HS-5 (cell line): ENCODE data around the gene CDC42BPG.

Source experiments
- DNase-seq: peaks from one replicate; pipeline ENCODE4 v3.0.0-alpha.2; 2012; ENCODE audit warnings: low read depth

Gene CDC42BPG

DNA sequence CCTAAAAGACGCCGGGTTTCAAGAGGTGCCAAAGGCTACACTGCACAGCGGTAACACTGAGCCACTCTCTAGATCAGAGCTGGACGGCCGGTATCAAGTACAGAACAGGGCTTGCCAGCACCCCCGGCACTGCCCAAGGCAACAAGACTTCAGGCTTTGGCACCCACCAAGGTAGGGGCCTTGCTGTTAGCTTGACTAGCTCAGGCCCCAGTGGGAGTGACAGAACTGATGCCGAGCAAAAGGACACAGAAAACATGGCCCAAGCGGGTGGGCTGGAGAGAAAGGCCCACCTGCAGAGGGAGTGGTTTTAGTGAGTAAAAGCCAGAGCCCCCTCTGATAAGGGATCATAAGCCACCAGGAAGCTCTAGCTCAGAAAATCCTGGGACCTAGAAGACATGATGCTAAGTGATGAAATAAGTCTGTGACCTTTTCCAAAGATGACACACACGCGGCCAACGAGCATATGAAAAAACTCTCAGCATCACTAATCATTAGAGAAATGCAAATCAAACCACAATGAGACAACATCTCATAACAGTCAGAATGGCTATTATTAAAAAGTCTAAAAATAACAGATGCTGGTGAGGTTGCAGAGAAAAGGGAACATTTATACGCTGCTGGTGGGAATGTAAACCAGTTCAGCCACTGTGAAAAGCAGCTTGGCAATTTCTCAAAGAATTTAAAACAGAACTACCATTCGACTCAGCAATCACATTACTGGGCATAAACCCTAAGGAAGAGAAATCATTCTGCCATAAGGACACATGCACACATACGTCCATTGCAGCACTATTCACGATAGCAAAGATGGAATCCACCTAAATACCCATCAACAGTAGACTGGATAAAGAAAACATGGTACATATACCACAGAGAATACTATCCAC, 21.1 kb upstream of the CDC42BPG start:
- DNase-seq, result no peak

DNA sequence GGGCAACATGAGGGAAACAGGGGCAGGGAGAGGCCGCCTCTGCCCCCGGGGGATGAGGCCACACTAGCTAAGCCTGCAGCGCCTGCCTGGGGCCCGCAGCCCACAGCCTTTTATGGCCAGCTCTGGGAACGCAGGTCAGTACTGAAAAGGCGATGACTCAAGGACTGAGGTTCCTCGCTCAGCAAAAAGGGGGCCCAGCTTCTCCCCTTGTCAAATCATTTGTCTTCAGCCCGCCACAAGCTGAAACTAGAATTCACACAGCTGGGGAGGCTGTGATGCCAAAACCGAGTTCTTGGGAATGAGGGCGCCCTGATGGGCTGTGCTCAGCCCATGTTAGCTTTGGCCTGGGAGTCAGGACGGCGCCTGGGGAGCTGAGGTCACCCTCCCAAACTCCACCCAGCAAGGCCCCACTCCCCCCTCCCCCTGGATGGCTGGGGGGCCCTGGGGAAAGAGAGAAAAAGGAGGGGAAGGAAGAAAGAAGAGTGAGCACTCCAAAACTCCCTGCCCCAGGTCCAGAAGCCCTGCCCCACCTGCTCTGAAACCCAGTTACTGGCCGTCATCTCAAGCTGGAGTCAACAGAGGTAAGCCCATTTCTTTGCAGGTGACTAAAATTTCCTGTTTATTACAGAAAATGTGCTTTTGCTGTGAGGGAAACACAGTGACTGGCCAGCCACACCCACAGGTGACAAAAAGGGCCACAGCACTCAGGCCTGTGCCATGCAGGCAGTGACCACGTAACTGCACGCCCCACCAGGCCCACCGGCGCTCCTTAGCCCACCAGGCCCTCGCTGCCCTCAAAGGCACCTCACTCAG, 20.2 kb upstream of the CDC42BPG start:
- DNase-seq, result no peak

DNA sequence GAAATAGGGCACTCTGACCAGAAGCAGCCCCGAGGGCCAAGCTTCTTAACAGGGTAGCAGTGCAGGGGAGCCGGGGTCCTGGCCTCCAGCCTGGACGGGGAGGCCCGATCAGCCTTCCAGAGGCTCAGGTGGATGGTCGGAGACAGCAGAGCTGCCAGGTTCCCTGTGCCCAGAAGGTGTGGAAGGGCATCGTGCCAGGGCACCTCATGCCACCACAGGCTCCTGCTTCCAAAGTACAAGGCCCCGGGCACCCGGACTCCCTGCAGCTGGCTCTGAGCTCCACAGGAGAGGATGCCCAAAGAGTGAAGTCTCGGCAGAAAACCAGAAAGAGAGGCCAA, 19.7 kb upstream of the CDC42BPG start:
- DNase-seq, result no peak

DNA sequence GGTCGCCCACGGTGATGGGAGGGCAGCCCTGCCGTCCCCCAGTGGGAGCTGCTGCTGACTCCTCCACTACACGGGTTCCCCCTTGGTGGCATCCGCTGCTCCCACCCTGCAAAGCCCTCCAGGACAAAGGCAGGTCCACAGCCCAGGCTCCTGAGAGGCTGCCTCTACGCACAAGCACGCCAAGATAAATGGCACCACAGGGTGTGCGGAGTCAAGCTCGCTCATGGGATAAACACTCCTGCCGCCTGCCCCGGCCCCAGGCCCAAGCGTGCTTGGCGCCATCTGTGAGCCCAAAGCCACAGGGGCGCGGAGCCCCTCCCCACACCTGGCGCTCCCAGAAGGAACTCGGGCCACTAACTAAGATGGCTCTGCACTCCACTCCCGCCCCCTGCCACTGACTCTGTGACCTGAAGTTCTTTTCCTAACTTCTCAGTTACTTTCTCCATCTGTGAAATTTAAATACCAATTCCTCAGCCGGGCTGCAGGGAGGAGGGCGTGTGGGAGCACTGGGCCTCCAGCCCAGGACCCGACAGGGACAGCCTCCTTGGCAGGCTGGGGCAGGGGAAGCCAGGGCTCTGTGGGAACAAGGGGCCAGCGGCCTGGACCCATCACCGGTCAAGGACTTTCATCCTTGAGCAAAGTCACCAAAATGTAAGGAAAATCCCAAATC, 19.1 kb upstream of the CDC42BPG start:
- no peak for DNase-seq

DNA sequence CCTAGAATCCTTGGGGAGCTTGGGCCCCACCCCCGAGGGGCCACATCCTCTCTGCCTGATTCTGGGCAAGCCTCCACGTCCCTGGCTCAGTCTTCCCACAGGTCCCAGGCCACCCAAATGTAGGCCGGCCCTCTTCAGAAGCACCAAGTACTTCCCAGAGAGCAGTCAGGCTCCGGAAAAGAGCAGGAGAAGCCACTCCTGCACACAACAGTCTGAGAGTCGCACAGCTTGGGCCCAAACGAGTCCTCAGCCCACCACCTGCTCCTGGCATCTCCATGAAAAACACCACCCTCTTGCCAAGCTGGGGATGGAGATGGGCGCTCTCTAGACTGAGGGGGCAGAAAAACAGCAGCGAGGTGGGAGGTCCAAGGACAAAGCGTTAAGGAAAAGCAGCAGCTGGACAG, 18.5 kb upstream of the CDC42BPG start:
- DNase-seq, result no peak

DNA sequence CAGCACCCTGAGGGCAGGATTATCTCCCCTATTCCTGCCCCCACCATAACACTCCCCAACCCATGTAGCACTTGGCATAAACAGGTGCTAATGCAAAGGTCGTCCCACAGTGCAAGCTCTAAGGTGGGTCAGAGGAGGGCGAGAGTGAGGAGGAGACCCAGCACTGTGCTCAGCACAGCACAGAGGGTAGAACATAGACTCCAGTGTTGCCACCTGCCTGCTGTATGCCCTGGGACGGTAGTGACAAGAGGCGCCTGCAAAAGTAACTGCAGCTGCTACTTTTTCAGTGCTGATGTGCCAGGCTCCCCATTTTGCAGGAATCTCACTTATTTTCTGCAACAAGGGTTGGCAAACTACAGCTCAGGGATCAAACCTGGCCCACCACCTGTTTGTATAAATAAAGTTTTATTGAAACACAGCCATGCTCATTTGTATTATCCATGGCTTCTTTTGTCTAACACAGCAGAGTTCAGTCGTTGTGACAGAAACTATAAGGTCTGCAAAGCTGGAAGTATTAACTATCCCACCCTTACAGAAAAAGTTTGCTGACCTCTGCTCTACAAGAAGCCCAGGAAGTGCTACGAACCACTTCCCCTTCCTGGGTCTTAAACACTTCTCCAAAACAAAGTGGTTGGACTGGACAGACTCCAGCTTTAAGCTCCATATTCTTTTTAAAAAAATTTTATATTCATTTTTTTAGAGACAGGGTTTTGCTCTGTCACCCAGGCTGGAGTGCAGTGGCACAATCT, 16.9 kb upstream of the CDC42BPG start:
- DNase-seq, result no peak

DNA sequence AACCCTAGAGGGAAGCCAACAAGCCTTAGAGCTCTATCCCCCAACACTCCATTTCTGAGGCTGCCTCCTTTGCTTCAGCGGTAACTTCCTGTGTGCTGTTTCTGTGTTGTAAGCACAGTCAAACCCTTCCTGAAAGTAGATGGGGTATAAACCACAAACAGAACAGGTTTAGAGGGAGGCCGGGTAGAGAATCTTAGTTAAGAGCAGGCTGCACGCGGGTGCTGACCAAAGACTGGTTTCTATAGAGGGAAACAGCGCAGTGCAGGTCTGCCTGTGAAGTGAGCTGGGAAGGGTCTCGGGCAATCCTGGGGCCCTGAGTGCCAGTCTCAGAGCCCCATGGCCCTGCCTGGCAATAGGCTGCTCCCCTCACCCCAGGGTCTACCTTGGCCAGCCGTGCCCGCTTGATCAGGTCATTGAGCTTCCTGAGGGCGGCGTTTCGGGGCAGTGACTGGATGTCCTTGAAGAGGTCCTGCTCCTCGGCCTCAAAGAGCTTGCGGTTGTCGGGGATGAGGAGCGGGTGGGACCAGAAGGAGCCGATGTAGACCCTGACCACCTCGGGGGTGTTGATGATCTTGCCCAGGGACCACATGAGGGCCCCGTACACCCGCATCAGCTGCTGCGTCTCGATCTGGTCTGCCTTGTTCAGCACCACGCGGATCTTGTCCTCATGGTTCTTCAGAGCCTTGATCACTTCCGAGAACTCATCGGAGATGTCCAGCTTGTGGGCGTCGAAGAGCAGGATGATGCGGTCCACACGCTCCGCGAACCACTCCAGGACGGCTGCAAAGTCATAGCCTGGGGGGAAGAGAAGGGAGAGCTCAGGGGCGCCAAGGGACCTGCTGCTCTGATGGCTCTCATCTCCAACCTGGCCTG, 15.3 kb upstream of the CDC42BPG start:
- DNase-seq, result no peak

DNA sequence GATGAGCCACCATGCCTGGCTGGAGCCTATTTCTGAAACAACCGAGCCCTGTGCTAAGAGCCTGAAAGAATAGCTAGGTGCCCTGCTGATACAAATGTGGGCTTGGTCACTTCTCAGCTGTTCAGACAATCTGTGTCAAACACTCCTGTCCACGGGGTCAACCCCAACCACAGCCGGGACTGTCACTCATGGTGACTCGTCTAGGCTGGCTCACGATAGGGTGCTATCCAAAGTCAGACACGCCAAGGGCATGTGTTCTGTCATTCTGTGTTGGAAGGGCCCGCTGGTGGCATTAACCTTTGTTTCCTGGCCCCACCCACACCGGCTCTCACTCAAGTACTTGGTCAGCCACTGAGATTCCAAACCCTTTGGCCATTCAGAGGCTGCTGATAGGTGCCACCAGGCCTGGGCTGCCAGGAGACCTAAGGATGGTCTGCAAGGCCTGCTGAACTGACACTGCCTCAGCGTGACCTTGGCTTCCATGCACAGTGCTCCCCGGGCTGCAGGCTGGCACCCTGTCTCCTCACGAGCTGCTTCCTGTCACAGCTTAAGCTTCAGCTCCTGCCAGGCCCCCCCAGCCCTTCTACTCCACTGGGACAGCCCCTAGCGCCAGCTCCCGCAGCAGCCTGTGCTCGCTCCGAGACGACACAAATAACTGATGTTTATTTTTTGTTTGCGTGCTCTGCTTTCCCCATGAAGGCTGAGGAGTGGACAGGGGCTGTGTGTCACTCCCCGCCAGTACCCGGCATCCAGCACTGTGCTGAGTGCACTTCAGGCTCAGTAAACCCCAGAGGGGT, 14.2 kb upstream of the CDC42BPG start:
- no peak for DNase-seq

DNA sequence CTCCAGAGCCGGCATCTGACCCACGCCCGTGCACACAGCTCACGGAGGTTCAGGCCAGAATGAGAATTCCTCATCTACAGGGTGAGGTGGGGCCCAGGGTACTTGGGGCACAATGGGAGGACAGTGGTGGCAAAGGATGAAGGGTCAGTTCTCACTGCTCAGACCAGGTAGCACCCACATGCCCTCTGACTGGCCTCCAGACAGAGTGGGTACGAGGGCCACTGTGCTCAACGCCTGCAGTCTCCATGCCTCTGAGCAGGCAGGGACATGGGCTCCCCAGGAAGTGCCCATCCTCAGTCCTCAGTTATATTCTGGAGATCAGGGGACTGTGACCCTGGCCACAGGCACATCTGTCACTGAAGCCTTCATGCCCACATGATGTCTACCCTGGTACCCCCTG, 13.0 kb upstream of the CDC42BPG start:
- no peak for DNase-seq

DNA sequence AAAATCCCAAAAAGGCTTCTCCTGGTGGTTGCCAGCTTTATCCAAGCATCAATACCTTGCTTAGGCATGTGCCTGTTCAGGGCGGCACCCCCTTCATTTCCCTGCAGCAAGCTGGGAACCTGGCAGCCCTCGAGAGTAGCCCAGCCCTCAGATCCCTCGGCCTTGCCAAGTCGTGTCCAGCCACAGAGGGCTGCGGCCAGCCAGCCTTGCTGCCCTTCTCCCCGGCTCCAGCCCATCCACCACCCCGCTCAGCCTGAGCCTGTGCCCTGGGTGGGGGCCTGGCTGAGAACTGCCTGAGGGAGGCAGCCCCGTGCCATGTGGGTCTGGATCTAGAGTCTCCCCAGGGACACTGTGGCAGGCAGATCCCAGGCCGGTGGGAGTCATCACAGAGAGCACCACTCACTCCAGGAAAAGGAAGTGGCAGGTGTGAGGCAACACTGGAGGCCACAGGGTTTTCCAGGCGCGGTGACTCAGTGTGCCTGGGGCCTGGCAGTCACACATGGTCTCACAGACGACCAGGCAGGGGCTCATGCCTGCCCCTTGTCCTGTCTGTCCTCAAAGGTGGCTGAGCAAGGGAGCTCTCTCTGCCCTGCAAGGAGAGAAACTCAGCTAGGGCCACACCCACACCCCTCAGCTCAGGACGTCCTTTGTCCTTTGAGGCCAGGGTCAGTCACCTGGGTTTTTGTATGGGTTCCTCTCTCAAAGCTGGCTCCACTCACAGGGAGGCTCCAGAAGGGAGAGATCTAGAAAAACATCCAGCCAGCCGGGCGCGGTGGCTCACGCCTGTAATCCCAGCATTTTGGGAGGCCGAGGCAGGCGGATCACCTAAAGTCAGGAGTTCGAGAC, 12.2 kb upstream of the CDC42BPG start:
- peak; percentile 91 for DNase-seq

DNA sequence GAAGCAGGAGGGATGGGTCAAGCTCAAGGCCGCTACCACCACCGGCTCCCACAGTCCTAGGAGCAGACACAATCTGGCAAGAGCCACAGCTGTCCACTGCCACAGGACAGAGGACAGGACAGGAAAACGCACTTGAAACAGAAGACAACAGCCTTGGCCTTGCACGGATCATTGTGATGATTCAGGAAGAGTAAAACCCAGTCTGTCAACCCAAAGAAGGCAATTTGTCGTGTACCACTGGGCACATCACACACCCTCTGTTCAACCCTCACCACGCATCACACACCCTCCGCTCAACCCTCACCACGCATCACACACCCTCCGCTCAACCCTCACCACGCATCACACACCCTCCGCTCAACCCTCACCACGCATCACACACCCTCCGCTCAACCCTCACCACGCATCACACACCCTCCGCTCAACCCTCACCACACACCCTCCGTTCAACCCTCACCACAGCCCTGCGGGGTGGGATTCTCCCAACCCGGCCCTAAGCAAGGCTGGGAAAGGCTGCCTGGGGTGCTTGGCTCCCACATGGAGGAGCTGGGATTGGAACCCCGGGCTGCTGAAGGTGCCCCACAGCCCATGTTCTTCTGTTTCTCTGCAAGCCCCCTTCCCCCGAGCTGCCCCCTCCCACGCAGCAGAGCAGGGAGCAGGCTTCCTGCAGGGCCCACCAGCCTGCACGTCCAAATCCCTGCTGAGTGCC, 11.3 kb upstream of the CDC42BPG start:
- DNase-seq, result no peak

DNA sequence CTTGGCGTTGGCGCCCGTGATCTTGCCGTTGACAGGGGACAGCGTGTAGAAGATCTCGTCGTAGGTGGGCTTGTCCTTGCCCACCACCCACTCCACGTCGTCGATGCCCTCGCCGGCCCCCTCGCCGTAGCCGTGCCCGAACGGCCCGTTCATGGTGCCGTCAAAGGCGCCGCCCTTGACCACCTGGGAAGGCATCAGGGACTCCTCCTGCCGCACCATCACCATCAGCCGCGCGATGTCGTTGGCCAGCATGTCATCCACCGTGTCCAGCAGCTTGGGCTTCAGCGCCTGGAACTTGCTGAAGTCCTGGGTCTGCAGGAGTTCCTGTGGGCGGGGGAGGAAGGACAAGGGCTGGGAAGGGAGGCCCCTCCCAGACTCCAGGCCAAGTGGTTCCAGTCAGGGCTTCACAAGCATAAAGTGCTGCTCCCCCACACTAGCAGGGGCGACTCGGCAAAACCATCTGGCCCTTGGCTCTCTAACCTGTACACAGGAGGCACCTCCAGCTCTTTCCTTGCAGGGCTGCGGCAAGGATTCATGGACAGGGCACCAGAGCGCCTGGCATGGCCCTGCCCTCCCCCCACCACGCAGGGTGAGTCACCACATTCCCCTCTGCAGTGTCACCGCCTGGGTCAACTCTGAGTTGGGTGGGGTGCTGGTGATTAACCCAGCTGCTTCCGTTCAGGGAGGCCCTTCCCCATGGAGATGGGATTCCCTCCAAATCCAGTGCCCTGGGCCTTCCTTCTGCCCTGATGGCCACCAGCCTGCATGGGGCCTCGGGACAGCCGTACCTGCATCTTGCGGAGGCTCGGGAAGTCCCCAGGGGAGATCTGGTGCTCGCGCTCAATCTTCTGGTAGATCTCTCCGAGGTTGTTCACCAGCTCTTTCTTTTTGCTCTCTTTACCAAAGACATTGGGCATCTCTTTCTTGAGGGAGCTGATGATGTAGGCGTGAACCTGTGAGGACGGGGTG, 10.4 kb upstream of the CDC42BPG start:
- DNase-seq, result peak; percentile 91

DNA sequence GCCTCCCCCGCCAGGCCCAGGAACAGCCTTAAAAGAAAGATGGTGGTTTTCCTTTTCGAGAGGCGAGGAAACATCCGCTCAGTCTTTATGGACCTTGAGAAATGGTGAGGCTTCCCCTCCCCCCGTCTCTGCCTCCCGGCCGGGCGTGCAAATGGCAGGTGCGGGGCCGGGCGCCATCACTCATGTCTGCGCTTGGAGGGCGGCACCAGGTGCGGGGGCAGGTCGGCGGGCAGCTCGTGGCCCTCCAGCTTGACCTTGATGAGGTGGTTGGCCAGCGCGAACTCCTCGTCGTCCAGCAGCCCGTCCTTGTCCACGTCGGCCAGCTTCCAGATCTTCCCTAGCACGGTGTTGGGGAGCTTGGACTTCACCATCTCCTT, 9.7 kb upstream of the CDC42BPG start:
- no peak for DNase-seq

DNA sequence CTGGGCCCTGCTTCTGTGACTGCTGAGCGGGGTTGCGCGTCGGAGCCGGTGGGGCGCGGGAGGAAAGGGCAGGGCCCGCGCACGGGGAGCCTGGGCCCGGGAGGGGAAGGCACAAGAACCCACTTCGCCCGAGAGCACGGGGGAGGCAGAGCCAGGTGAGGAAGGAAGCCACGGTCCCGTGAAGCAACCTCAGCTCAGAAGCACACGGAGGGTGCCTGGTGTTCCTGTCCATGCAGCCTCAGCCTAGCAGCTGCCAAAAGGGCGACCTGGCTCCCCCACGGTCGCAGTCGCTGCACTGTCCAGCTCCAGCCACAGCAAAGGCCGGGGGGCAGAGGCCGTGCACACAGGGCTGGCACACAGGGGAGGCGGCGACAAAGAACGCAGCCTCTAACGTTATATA, 9.3 kb upstream of the CDC42BPG start:
- no peak for DNase-seq

DNA sequence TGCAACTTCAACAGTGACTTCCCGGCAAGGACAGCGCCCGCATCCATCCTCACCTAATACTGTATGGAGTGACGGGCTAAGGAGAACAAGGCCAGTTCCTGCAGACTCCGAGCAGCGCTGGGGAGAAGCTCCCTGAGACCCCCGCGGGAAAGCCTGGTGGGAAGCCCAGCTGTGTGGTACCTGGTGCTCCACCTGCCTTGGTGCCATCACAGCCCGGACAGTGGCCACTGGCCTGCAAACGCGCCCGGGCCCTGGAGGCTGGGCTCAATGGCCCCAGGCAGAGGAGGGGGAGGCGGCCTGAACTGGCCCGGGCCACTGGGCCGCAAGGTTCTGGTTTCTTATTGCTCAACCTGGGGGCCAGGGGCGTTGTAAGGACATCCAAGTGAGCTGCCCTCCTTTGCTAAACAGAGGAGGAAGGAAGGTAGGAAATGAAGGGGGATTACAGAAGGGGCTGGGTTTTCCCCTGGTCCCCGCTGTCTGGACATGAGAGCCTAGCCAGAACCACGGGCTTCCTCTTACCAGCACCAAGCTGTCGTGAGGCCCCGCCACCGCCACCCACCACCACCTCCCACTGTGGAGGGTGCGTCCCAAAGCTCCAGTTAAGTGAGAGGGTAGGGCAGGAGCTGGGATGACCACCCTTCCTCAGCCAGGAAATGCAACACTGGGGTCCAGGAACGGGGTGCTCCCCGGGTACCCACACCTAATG, 8.5 kb upstream of the CDC42BPG start:
- no peak for DNase-seq

DNA sequence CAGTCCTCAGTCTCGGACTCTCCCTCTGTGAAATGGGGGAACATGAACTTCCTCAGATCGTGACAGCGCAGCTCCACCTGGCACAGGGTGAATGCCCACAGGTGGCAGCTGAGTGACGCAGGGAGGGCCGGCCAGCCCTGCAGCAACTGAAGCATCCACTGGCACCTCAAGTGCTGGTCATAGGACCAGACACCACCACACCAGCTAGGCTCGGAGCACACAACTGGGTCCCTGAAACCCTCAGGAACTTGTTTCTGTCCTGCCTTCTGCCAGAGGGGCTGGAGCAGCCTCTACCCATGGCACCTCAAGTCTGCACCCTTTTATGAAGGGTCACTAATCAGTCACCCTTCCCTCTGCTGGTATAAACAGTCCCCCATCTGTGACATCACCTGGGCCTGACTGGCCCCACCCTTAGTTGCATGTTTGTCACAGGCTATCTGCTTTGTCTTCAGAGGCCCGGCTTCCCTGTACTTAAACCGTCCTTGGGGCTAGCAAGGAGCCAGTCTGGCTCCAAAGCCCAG, 7.4 kb upstream of the CDC42BPG start:
- DNase-seq, result no peak
